Osteocyte (in vitro differentiated cells): ENCODE results near the gene DNAJB12. TPM values are rescaled to one million over a fixed set of nuclear protein-coding genes. Genes with fewer than 3 reads are reported as not detected.
"Not testable (repeated sequence)": the region's sequence is repeated elsewhere in the genome, so short reads cannot be mapped to it uniquely, and the experiment has no call there.

Source experiments
- DNase-seq: peaks from one replicate; pipeline ENCODE4 v3.0.0; 2021; ENCODE audit warnings: mixed read lengths; ENCODE audit not compliant: unreplicated experiment; ENCODE audit errors: extremely low spot score
- H3K27ac Mint-ChIP-seq: one replicate; pipeline ENCODE4 v1.8.0; 2021; ENCODE audit warnings: mild to moderate bottlenecking, mixed read lengths; ENCODE audit not compliant: unreplicated experiment
- H3K27me3 Mint-ChIP-seq: one replicate; pipeline ENCODE4 v1.8.0; 2021; ENCODE audit warnings: mixed read lengths; ENCODE audit not compliant: unreplicated experiment
- H3K36me3 Mint-ChIP-seq: one replicate; pipeline ENCODE4 v1.8.0; 2021; ENCODE audit warnings: mixed read lengths; ENCODE audit not compliant: unreplicated experiment
- H3K4me1 Mint-ChIP-seq: one replicate; pipeline ENCODE4 v1.8.0; 2021; ENCODE audit warnings: mixed read lengths; ENCODE audit not compliant: unreplicated experiment
- H3K4me3 Mint-ChIP-seq: one replicate; pipeline ENCODE4 v1.8.0; 2021; ENCODE audit warnings: mild to moderate bottlenecking, moderate library complexity, mixed read lengths; ENCODE audit not compliant: unreplicated experiment
- H3K9me3 Mint-ChIP-seq: one replicate; pipeline ENCODE4 v1.8.0; 2021; ENCODE audit warnings: mixed read lengths; ENCODE audit not compliant: unreplicated experiment
- total RNA-seq: library from RNA; stranded (reverse); gene quantifications from 2 replicates; pipeline ENCODE4 v1.2.1, GENCODE V29; 2021
- TF ChIP-seq, protein P1 (sequence below): fragments of 200-600 bp; sonication (generic); IDR thresholded peaks from 2 replicates; pipeline ENCODE4 v1.5.0; 2021; ENCODE audit warnings: antibody characterized with exemption, mild to moderate bottlenecking, moderate library complexity

The DNAJB12 gene
- total RNA-seq, 1 donor from 2014 or later, result 43.0 TPM

DNA sequence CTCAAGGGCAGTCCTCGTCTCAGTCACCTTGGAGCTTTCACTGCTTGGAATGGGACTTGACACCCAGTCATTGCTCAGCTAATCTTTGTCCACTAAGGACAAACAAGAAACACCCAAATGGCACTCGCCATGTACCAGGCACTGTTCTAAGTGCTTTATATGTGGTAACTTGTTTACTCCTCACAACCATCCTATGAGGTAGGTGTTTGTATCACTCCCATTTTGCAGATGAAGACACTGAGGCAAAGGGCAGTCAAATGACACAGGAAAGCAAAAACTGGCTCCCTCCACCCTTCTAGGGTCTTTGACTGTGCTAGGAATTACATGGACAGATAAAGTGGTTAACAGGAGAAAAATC is 24.7 kb downstream of the DNAJB12 start:
- Mint-ChIP-seq H3K4me3 (no peak overlapping the region), H3K9me3 (no peaks in the 10 kb centered on the region), H3K4me1 (peaks cover 77% of the 10 kb centered on the region), H3K27me3 (no peaks in the 10 kb centered on the region), H3K27ac (peak overlapping the region; percentile 66), H3K36me3 (no peaks in the 10 kb centered on the region)
- DNase-seq, result no peak
- TF ChIP-seq, protein P1, sequence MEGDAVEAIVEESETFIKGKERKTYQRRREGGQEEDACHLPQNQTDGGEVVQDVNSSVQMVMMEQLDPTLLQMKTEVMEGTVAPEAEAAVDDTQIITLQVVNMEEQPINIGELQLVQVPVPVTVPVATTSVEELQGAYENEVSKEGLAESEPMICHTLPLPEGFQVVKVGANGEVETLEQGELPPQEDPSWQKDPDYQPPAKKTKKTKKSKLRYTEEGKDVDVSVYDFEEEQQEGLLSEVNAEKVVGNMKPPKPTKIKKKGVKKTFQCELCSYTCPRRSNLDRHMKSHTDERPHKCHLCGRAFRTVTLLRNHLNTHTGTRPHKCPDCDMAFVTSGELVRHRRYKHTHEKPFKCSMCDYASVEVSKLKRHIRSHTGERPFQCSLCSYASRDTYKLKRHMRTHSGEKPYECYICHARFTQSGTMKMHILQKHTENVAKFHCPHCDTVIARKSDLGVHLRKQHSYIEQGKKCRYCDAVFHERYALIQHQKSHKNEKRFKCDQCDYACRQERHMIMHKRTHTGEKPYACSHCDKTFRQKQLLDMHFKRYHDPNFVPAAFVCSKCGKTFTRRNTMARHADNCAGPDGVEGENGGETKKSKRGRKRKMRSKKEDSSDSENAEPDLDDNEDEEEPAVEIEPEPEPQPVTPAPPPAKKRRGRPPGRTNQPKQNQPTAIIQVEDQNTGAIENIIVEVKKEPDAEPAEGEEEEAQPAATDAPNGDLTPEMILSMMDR, result no peak

DNA sequence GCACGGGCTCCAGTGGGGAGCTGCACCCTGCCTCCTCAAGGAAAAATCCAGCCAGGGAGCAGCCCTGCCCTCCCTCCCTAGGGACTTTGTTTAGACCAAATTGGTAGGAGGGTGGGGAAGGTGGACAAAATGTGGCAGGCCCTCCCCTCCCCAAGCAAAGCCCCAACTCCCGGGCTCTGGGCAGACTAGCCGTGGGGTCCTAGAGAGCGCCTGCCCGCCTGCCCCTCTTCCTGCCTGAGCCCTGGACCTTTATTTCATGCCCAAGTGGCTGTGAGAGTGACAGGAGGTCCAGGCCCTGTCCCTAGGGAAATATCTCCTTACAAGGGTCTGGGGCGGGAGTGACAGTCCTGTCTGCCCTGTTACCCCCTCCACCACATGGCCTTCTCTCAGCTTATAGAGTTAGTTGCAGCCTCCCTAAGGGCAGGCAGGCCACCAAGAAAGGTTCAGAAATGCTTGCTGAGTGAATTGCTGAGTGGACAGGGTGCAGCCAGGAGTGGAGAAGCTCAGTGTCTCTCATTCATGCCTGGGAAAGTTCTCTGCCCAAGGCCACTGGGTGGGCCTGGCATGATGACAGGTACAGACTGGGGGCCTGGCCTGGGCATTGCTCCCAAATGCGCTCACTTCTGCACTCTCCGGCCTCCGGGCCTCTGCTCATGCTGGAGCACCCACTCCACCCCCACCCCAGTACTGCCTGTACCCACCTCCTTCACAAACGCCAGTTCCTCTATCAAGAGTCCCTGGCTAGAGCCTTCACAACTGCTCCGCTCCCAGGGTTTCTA is 25.2 kb downstream of the DNAJB12 start:
- DNase-seq, result no peak
- H3K9me3 Mint-ChIP-seq, result no peaks in the 10 kb centered on the region
- peak overlapping the region; percentile 83 for H3K27ac Mint-ChIP-seq
- H3K36me3 Mint-ChIP-seq, result no peaks in the 10 kb centered on the region
- no peak overlapping the region for H3K4me3 Mint-ChIP-seq
- H3K27me3 Mint-ChIP-seq, result no peaks in the 10 kb centered on the region
- peaks cover 76% of the 10 kb centered on the region for H3K4me1 Mint-ChIP-seq
- TF ChIP-seq, protein P1, result no peak

DNA sequence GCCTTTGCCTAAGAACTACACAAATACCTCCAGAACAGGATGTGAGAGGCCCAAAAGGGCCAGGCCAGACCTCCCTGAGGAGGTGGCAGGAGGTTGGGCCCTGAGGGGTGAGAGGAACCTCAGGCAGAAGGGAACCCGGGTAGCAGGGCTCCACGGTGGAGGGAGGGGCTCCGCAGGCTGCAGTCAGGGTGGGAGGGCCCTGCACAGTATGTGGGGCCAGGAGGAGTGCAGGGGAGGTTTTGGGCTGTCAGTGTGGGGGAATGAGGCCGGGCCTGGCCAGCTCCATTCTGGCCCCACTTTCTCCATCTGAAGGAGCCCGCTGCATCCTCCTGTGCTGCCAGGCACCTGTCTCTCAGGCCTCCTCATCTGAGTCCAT is 25.9 kb downstream of the DNAJB12 start:
- H3K4me1 Mint-ChIP-seq, result peaks cover 73% of the 10 kb centered on the region
- H3K27me3 Mint-ChIP-seq, result no peaks in the 10 kb centered on the region
- TF ChIP-seq, protein P1, result no peak
- peak overlapping the region; percentile 83 for H3K27ac Mint-ChIP-seq
- H3K4me3 Mint-ChIP-seq, result no peak overlapping the region
- no peaks in the 10 kb centered on the region for H3K36me3 Mint-ChIP-seq
- no peak for DNase-seq
- H3K9me3 Mint-ChIP-seq, result no peaks in the 10 kb centered on the region

DNA sequence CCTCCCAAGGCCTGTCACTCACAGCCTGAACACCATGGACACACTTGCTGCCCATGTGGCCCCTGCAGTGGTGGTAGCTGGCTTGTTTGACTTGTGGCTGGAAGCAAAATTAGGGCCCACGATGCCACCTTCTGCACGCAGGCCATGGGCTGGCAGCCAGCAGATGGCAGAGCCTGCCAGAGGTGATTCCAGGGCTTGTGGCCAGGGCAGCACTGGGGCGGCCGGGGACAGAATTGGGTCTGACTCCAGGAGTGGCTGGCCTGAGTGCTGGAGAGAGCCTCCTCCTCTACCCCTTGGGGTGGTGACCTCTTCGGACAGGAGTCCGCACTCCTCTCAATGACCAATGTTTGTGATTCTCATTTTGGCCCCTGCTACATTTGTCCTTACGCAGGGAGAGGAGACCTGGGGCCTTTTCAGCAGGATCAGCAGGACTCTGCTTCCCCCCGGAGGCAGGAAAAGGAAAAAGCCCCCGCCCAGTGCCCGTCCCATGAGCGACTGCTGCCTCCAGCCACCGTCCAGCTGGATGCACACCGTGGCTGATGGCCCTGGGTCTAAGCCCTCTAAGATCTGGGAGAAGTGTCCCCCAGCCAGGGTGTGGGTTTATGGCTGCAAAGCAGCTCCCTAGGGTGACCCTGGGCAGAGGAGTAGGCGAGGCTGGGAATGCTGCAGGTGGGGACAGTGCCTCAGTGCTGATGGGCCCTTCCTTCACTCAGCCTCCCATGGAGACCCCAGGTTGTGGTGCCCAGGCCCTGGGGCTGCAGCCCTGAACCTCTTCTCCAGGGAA is 26.5 kb downstream of the DNAJB12 start:
- TF ChIP-seq, protein P1, result peak; percentile 77
- no peak for DNase-seq
- peaks cover 69% of the 10 kb centered on the region for H3K4me1 Mint-ChIP-seq
- H3K27me3 Mint-ChIP-seq, result no peaks in the 10 kb centered on the region
- H3K27ac Mint-ChIP-seq, result peak overlapping the region; percentile 83
- H3K36me3 Mint-ChIP-seq, result no peaks in the 10 kb centered on the region
- H3K9me3 Mint-ChIP-seq, result no peaks in the 10 kb centered on the region
- H3K4me3 Mint-ChIP-seq, result no peak overlapping the region

DNA sequence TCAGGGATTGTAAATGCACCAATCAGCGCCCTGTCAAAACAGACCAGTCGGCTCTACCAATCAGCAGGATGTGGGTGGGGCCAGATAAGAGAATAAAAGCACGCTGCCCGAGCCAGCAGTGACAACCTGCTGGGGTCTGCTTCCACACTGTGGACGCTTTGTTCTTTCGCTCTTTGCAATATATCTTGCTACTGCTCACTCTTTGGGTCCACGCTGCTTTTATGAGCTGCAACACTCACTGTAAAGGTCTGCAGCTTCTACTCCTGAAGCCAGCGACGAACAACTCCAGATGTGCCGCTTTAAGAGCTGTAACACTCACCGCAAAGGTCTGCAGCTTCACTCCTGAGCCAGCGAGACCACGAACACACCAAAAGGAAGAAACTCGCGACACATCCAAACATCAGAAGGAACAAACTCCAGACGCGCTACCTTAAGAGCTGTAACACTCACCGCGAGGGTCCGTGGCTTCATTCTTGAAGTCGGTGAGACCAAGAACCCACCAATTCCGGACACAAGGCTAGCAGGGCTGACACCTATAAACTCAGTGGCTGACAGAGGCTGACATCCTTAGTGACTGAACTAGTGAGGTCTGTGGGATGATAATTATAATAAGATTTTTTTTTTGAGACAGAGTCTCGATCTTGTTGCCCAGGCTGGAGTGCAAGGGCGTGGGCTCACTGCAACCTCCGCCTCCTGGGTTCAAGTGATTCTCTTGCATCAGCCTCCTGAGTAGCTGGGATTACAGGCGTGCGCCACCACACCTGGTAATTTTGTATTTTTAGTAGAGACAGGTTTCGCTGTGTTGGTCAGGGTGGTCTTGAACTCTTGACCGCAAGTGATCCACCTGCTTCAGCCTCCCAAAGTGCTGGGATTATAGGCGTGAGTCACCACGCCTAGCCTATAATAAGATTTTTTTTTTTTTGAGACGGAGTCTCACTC is 27.8 kb downstream of the DNAJB12 start:
- not testable (repeated sequence) for H3K4me3 Mint-ChIP-seq, H3K36me3 Mint-ChIP-seq, H3K9me3 Mint-ChIP-seq, DNase-seq, H3K27me3 Mint-ChIP-seq
- Mint-ChIP-seq H3K4me1 (peaks cover 69% of the 10 kb centered on the region), H3K27ac (peak overlapping the region; percentile 81)

DNA sequence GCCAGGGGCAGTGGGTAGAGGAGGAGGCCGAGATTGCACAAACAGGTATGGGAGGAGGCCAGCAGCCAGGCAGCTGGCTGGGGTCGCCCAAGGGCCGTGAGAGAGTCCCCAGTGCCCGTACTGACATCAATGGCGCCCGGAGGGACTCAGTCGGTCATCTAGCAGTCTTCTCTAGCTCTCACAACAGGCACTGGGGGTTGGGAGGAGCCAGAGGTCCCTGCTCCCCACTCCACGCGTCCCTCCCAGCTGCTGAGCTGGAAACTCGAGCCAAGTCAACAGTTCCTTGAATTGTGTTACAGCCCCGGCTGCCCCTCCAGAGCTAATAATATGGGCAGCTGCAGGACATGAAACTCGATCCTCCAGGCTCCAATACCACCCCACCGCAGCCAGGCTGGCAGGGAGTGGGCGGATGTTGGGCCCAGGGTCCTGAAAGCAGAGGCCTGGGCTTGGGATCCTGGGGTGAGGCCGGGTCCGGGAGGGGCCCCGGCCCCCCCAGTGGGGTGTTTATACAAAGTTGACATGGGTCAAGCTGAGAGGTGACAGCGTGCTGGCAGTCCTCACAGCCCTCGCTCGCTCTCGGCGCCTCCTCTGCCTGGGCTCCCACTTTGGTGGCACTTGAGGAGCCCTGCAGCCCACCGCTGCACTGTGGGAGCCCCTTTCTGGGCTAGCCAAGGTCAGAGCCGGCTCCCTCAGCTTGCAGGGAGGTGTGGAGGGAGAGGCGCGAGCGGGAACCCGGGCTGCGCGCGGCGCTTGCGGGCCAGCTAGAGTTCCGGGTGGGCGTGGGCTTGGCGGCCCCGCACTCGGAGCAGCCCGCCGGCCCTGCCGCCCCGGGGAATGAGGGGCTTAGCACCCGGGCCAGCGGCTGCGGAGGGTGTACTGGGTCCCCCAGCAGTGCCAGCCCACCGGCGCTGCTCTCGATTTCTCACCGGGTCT is 29.2 kb downstream of the DNAJB12 start:
- H3K4me3 Mint-ChIP-seq, result peak overlapping the region; percentile 35

More for the DNA sequence above, 29.2 kb downstream of the DNAJB12 start:
- DNase-seq, result peak; percentile 89
- H3K9me3 Mint-ChIP-seq, H3K36me3 Mint-ChIP-seq, H3K27me3 Mint-ChIP-seq: not testable (repeated sequence)
- Mint-ChIP-seq H3K27ac (peak overlapping the region; percentile 94), H3K4me1 (peaks cover 71% of the 10 kb centered on the region)
